Loucy (cell line): Measurements from ENCODE around the gene FERMT3.

Experiments
- H2AFZ ChIP-seq: fragments of 200-600 bp; sonication (generic); 2 replicates; pipeline ENCODE4 v1.6.0; 2016; ENCODE audit warnings: antibody characterized with exemption, mild to moderate bottlenecking, low read length, moderate library complexity
- H3F3A ChIP-seq: fragments of 200-600 bp; 2 replicates; pipeline ENCODE4 v1.6.0; 2016; ENCODE audit warnings: antibody characterized with exemption, low read depth, mild to moderate bottlenecking
- H3K27me3 ChIP-seq: fragments of 200-600 bp; sonication (generic); 2 replicates; pipeline ENCODE4 v1.6.1; 2014; ENCODE audit warnings: low read length, mild to moderate bottlenecking; ENCODE audit not compliant: insufficient read depth, poor library complexity, severe bottlenecking
- H3K36me3 ChIP-seq: fragments of 200-600 bp; sonication (generic); 2 replicates; pipeline ENCODE4 v1.6.1; 2016; ENCODE audit warnings: low read length; ENCODE audit not compliant: insufficient read depth
- H3K4me1 ChIP-seq: fragments of 200-600 bp; sonication (generic); 2 replicates; pipeline ENCODE4 v1.5.1; 2014; ENCODE audit warnings: low read length, mild to moderate bottlenecking; ENCODE audit not compliant: insufficient read depth, poor library complexity, severe bottlenecking
- H3K4me2 ChIP-seq: fragments of 200-600 bp; sonication (generic); 2 replicates; pipeline ENCODE4 v1.6.0; 2014; ENCODE audit warnings: antibody characterized with exemption, low read length, low read depth, mild to moderate bottlenecking; ENCODE audit not compliant: poor library complexity, severe bottlenecking
- H3K4me3 ChIP-seq: fragments of 200-600 bp; sonication (generic); 2 replicates; pipeline ENCODE4 v1.5.1; 2014; ENCODE audit warnings: low read length, mild to moderate bottlenecking, mixed read lengths; ENCODE audit not compliant: poor library complexity, severe bottlenecking
- H3K79me2 ChIP-seq: fragments of 200-600 bp; sonication (generic); 2 replicates; pipeline ENCODE4 v1.6.1; 2014; ENCODE audit warnings: low read length; ENCODE audit not compliant: insufficient read depth
- H3K9ac ChIP-seq: fragments of 200-600 bp; sonication (generic); 2 replicates; pipeline ENCODE4 v1.6.0; 2014; ENCODE audit warnings: mild to moderate bottlenecking, low read depth, low read length, moderate library complexity; ENCODE audit not compliant: poor library complexity, severe bottlenecking
- H3K9me2 ChIP-seq: fragments of 200-600 bp; sonication (generic); replicated peaks from 2 replicates; pipeline ENCODE4 v1.6.1; 2016; ENCODE audit warnings: low read depth, low read length, mixed read lengths
- H3K9me3 ChIP-seq: fragments of 200-600 bp; sonication (generic); 2 replicates; pipeline ENCODE4 v1.6.1; 2014; ENCODE audit warnings: mild to moderate bottlenecking, antibody characterized with exemption, low read length, low read depth; ENCODE audit not compliant: insufficient read depth
- H4K20me1 ChIP-seq: fragments of 200-600 bp; sonication (generic); 2 replicates; pipeline ENCODE4 v1.6.0; 2014; ENCODE audit warnings: antibody characterized with exemption, low read length, mild to moderate bottlenecking; ENCODE audit not compliant: insufficient read depth, poor library complexity, severe bottlenecking
- CTCF ChIP-seq: fragments of 200-600 bp; sonication (generic); conservative IDR thresholded peaks from 2 replicates; pipeline ENCODE4 v1.5.1; 2014; ENCODE audit warnings: mild to moderate bottlenecking, antibody characterized with exemption, low read length
- EZH2phosphoT487 ChIP-seq: fragments of 200-600 bp; IDR thresholded peaks from 2 replicates; pipeline ENCODE4 v1.6.1; 2018; ENCODE audit warnings: antibody characterized with exemption, mild to moderate bottlenecking, moderate library complexity, borderline replicate concordance

FERMT3 gene

GRCh38 chr11:64204464-64204989, 2.0 kb upstream of the FERMT3 start:
- Histone ChIP-seq H2AFZ (no peak overlapping the region), H3K27me3 (no peaks in the 10 kb centered on the region), H3K9me3 (no peaks in the 10 kb centered on the region), H3K4me1 (peaks cover 26% of the 10 kb centered on the region), H3K4me3 (no peak overlapping the region), H3F3A (peaks cover 6% of the 10 kb centered on the region; the same call in 1 of the 2 replicates), H3K9me2 (no peaks in the 10 kb centered on the region), H3K79me2 (peaks cover 41% of the 10 kb centered on the region), H3K4me2 (no peak overlapping the region), H3K9ac (no peak overlapping the region), H3K36me3 (peaks cover 46% of the 10 kb centered on the region; the same call in 1 of the 2 replicates), H4K20me1 (peaks cover 20% of the 10 kb centered on the region)
- TF ChIP-seq CTCF: peak; percentile 90
- TF ChIP-seq EZH2phosphoT487: no peak

- H3K4me1 ChIP-seq: peaks cover 26% of the 10 kb centered on the region
- peak overlapping the region; percentile 96 for H3K4me3 ChIP-seq
- H3K36me3 ChIP-seq: peaks cover 29% of the 10 kb centered on the region; the same call in 1 of the 2 replicates
These were observed 950 bp downstream of the FERMT3 start for GRCh38 chr11:64207256-64208085.

More at GRCh38 chr11:64207256-64208085, 950 bp downstream of the FERMT3 start:
- no peaks in the 10 kb centered on the region for H3K9me2 ChIP-seq
- H4K20me1 ChIP-seq: peaks cover 19% of the 10 kb centered on the region
- H3K9me3 ChIP-seq: no peaks in the 10 kb centered on the region
- H3K9ac ChIP-seq: peak overlapping the region; percentile 99
- H3F3A ChIP-seq: peaks cover 6% of the 10 kb centered on the region; the same call in 1 of the 2 replicates
- peak overlapping the region; percentile 92 for H3K4me2 ChIP-seq
- no peaks in the 10 kb centered on the region for H3K27me3 ChIP-seq
- TF ChIP-seq CTCF (no peak), EZH2phosphoT487 (no peak)
- peak overlapping the region; percentile 53 for H2AFZ ChIP-seq
- H3K79me2 ChIP-seq: peaks cover 38% of the 10 kb centered on the region
